D721Med (cell line): ENCODE data around the gene NRXN2.
A peak's percentile ranks its signal among the peaks of the same experiment; 100 is the strongest.

Experiments used
- DNase-seq: peaks from one replicate; pipeline ENCODE4 v3.0.0; 2011; ENCODE audit warnings: low spot score; ENCODE audit not compliant: insufficient read length
- FAIRE-seq: peaks from 2 replicates; lab custom pipeline; 2011; peaks lifted over from hg19 to GRCh38; lab: Jason Lieb, UNC
- CTCF ChIP-seq: IDR thresholded peaks from 2 replicates; pipeline ENCODE4 v1.5.1; 2012; ENCODE audit warnings: mild to moderate bottlenecking, control low read depth; ENCODE audit not compliant: insufficient read depth; ENCODE audit errors: missing control alignments

The NRXN2 gene

GRCh38 chr11:64731601-64732000, 8.6 kb upstream of the NRXN2 start:
- DNase-seq (no peak), FAIRE-seq (no peak)
- no peak for TF ChIP-seq CTCF

- DNase-seq (no peak), FAIRE-seq (no peak)
Measured at GRCh38 chr11:64729851-64730382, 6.9 kb upstream of the NRXN2 start.

GRCh38 chr11:64728757-64729365, 5.9 kb upstream of the NRXN2 start:
- TF ChIP-seq CTCF = no peak
- DNase-seq = no peak
- no peak for FAIRE-seq

More at GRCh38 chr11:64729851-64730382, 6.9 kb upstream of the NRXN2 start:
- TF ChIP-seq CTCF = no peak

GRCh38 chr11:64726867-64727530, 4.0 kb upstream of the NRXN2 start:
- TF ChIP-seq CTCF = no peak
- FAIRE-seq (no peak), DNase-seq (peak; percentile 13)

GRCh38 chr11:64726211-64726641, 3.2 kb upstream of the NRXN2 start:
- no peak for FAIRE-seq
- no peak for TF ChIP-seq CTCF
- no peak for DNase-seq

- FAIRE-seq = no peak
- TF ChIP-seq CTCF = no peak
- DNase-seq = no peak
Measured at GRCh38 chr11:64724863-64725532, 2.0 kb upstream of the NRXN2 start.
